Measurements from ENCODE around the gene CMYA5.
"Not testable (repeated sequence)": the region's sequence is repeated elsewhere in the genome, so short reads cannot be mapped to it uniquely, and the experiment has no call there.

The CMYA5 gene

GRCh38 chr5:79702606-79703380, 13.2 kb downstream of the CMYA5 start:
- no peak for DNase-seq (ENCODE audit: low spot score)

- DNase-seq (ENCODE audit: low spot score), result no peak
Observed at GRCh38 chr5:79703381-79703645, 13.7 kb downstream of the CMYA5 start.

DNA sequence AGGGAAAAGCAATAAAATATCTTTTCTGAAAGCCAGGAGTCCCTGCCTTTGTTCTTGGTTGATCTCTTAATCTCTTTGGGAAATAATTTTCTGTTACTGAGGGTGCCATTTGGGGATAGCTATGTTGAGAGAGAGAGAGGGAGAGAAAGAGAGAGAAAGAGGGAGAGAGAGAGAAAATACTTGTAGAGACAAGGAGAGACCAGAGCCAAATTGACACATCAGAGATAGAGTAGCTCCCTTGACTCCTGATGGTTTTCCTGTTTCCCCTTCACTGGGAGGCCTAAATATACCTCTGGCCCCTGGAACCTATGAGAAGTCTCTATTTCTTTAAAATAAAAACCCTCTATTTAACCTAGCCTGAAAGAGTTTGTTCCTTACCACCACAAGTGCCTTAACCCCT, 14.9 kb downstream of the CMYA5 start:
- DNase-seq (ENCODE audit: low spot score), result no peak

- DNase-seq (ENCODE audit: low spot score), result no peak
Observed at GRCh38 chr5:79705632-79706031, 16.0 kb downstream of the CMYA5 start.

DNA sequence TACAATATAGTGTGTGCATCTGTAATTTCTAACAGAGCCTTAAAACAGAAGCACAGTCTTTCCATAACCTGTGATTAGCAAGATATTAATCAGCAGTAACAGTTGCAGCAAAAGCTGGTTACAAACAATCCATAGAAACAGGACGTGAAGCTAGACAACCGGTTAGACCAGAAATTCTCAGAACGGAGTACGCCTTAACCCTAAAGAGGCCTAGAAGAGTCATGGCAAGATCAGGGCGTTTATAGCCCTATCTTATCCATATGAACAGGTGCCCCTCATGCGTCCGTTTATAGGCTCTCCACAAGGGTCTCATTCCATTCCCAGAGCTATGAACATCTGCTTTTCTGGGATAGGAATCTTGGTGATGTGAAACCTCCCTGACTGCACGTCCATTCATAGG, 16.7 kb downstream of the CMYA5 start:
- DNase-seq (ENCODE audit: low spot score), result not testable (repeated sequence)

DNA sequence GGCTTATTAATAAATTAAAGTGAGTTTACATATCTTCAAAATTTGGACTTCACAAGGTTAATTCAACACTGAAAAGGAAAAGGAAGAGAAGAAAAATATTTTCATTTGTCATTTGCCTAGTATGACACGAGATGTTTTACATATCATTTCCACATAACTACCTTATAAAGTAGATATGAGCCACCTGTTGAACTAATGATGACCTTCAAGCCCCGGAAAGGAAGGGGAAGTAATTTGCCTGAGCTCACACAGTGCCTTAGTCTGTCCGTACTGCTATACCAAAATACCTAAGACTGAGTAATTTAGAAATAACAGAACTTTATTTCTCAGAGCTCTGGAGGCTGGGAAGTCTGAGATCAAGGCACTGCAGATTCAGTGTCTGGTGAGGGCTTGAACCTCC, 17.9 kb downstream of the CMYA5 start:
- DNase-seq (ENCODE audit: low spot score), result no peak

- DNase-seq (ENCODE audit: low spot score), result no peak
Observed at GRCh38 chr5:79712741-79713140, 23.1 kb downstream of the CMYA5 start.

- DNase-seq (ENCODE audit: low spot score), result no peak
Observed at GRCh38 chr5:79713727-79714126, 24.1 kb downstream of the CMYA5 start.

DNA sequence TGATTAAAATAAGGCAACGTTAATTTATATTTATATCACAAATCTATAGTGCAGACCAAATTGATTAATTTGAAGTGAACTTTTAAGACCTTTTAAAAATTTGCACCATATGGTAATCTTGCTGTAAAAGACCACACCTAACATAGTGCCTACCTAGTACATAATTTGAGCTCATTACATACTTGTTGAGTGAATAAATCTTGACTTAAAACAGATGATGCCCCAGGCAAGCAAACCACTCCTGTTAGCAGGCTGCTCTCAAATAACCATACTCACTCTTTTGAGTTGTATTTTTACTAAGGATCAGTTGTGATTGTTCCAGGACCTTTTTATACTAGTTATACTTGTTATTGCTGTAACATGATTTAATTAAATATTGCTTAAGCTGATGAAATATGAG, 27.2 kb downstream of the CMYA5 start:
- no peak for DNase-seq (ENCODE audit: low spot score)

- DNase-seq (ENCODE audit: low spot score), result no peak
Observed at GRCh38 chr5:79720096-79720495, 30.5 kb downstream of the CMYA5 start.

- DNase-seq (ENCODE audit: low spot score), result no peak
Observed at GRCh38 chr5:79727451-79728355, 38.1 kb downstream of the CMYA5 start.

DNA sequence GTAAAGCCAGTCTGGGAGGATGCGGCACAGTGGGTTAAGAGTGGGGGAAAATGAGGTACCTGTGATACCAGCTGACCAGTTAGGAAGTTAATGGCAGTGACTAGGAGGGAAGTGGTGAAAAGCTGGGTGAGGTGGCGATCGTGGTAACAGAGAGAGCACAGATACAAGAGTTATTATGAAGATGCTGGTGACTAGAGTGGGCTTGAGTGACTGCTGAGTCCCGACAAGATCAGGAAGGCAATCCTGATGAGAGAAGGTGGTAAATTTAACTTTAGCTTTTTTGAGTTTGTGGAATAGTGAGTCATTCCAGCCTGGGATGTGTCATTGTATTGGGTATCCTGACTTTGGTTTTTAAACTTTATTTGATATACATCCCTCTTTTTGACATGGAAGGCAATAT, 38.8 kb downstream of the CMYA5 start:
- no peak for DNase-seq (ENCODE audit: low spot score)

- no peak for DNase-seq (ENCODE audit: low spot score)
Observed at GRCh38 chr5:79729679-79730078, 40.0 kb downstream of the CMYA5 start.

GRCh38 chr5:79730564-79730963, 40.9 kb downstream of the CMYA5 start:
- no peak for DNase-seq (ENCODE audit: low spot score)

DNA sequence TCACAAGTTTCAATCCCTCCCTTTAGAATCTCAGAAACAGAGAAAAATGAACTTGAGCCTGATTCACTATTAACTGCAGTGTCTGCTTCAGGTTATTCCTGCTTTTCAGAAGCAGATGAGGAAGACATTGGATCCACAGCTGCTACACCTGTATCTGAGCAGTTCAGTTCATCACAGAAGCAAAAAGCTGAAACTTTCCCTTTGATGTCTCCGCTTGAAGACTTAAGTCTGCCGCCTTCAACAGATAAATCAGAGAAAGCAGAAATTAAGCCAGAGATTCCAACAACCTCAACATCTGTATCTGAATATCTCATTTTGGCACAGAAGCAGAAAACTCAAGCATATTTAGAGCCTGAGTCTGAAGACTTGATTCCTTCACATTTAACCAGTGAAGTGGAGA, 42.1 kb downstream of the CMYA5 start:
- DNase-seq (ENCODE audit: low spot score), result no peak

- no peak for DNase-seq (ENCODE audit: low spot score)
Observed at GRCh38 chr5:79736528-79737514, 47.2 kb downstream of the CMYA5 start.

- DNase-seq (ENCODE audit: low spot score), result no peak
Observed at GRCh38 chr5:79738349-79738748, 48.7 kb downstream of the CMYA5 start.

DNA sequence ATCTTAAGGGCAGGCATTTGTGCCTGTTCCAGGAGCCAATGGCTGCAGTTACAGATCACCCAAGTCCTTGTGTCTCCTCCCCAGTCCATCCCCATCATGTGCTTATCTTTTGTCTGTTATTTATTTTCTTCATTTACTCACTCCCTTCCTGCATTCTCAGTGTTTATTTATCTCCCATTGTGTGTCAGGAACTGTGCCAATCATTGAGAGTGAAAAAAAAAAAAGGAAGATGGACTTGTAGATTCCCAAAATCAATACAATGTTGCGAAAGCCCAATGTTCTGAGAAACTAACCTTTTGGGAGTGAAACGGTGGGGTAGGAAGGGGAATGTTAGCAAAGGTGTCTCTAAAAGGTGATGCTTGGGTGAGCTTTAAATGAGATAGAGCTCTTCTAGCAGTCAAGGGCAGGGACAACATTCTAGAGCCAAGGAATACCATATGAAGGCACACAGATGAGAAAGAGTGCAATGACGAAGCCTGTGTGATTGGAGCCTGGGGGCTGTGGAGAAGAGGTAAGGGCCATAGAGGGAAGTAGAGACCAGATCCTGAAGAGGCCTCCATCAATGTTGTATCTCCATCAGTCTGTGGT, 53.0 kb downstream of the CMYA5 start:
- no peak for DNase-seq (ENCODE audit: low spot score)

DNA sequence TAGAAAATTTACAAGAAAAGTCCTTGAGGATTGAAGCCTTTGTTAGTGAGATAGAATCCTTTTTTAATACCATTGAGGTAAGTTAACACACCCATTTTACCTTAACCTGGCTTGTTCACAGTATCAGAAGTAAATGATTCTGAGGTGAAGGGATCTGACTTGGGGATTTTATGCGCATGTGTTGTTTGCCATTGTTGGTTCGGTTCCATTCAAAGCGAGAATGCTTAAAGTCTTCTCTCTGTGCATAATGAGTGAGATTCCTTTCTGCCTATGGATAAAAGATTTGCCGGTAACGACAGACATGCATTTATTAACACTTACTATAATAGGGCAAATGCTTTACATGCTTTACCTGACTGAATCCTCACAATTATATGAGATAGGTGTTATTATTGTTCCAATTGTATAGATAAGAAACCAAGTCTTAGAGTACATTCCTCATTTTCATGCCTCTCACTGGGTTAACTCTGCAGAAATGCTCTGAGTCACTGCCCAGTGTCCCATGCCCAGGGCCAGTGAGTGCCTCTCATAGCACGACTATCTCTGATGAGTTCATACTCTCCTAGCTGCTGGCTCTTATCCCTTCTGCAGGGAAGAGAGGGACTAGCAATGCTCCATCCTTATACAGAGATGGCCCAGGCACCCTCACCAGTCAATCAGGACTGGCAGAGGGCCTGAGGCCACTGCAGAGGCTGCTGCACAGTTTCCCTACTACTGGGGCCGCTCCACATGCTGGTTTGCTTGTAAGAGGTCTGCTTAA, 54.4 kb downstream of the CMYA5 start:
- no peak for DNase-seq (ENCODE audit: low spot score)

GRCh38 chr5:79745255-79745654, 55.6 kb downstream of the CMYA5 start:
- DNase-seq (ENCODE audit: low spot score), result no peak

Data from cerebellar cortex (tissue), 1 donor.